ENCODE measurements around the gene GJD4.
A peak's percentile ranks its signal among the peaks of the same experiment; 100 is the strongest.

The GJD4 gene

GRCh38 chr10:35577926-35578617 is 27.1 kb upstream of the GJD4 start:
- no peak overlapping the region for H3K4me3 ChIP-seq (ENCODE audit: low read depth, low read length)
- peak; percentile 44 for DNase-seq (ENCODE audit: low read depth, low spot score)
- in situ Hi-C loops (cut with HindIII; ENCODE audit: low sequenced_read_pairs): no loop called here
- no peak for TF ChIP-seq CTCF (IDR thresholded peaks at IDR 0.05; ENCODE audit: low read depth, low read length)

GRCh38 chr10:35578618-35578956 is 26.6 kb upstream of the GJD4 start:
- DNase-seq (ENCODE audit: low read depth, low spot score): no peak
- no peak for TF ChIP-seq CTCF (IDR thresholded peaks at IDR 0.05; ENCODE audit: low read depth, low read length)
- H3K4me3 ChIP-seq (ENCODE audit: low read depth, low read length): no peak overlapping the region
- in situ Hi-C loops (cut with HindIII; ENCODE audit: low sequenced_read_pairs): no loop called here

- no peak for TF ChIP-seq CTCF (IDR thresholded peaks at IDR 0.05; ENCODE audit: low read depth, low read length)
- in situ Hi-C loops (cut with HindIII; ENCODE audit: low sequenced_read_pairs): no loop called here
- no peak for DNase-seq (ENCODE audit: low read depth, low spot score)
Measured at GRCh38 chr10:35579116-35579515, 26.0 kb upstream of the GJD4 start.

GRCh38 chr10:35579726-35580422 is 25.3 kb upstream of the GJD4 start:
- no peak overlapping the region for H3K4me3 ChIP-seq (ENCODE audit: low read depth, low read length)
- TF ChIP-seq CTCF (IDR thresholded peaks at IDR 0.05; ENCODE audit: low read depth, low read length): no peak
- in situ Hi-C loops (cut with HindIII; ENCODE audit: low sequenced_read_pairs): no loop called here
- DNase-seq (ENCODE audit: low read depth, low spot score): no peak

More at GRCh38 chr10:35579116-35579515, 26.0 kb upstream of the GJD4 start:
- no peak overlapping the region for H3K4me3 ChIP-seq (ENCODE audit: low read depth, low read length)

- no peak for DNase-seq (ENCODE audit: low read depth, low spot score)
- in situ Hi-C loops (cut with HindIII; ENCODE audit: low sequenced_read_pairs): no loop called here
- H3K4me3 ChIP-seq (ENCODE audit: low read depth, low read length): no peak overlapping the region
- TF ChIP-seq CTCF (IDR thresholded peaks at IDR 0.05; ENCODE audit: low read depth, low read length): no peak
Measured at GRCh38 chr10:35580423-35580770, 24.7 kb upstream of the GJD4 start.

- in situ Hi-C loops (cut with HindIII; ENCODE audit: low sequenced_read_pairs): no loop called here
- TF ChIP-seq CTCF (IDR thresholded peaks at IDR 0.05; ENCODE audit: low read depth, low read length): no peak
- DNase-seq (ENCODE audit: low read depth, low spot score): no peak
- no peak overlapping the region for H3K4me3 ChIP-seq (ENCODE audit: low read depth, low read length)
Measured at GRCh38 chr10:35581655-35582054, 23.5 kb upstream of the GJD4 start.
